GM18526 (cell line): ENCODE data around the gene NPDC1.

ENCODE experiments used
- POLR2A ChIP-seq: IDR thresholded peaks from 3 replicates; pipeline ENCODE4 v1.6.1; 2011; ENCODE audit not compliant: insufficient read length; ENCODE audit errors: extremely low read depth

Gene NPDC1

DNA sequence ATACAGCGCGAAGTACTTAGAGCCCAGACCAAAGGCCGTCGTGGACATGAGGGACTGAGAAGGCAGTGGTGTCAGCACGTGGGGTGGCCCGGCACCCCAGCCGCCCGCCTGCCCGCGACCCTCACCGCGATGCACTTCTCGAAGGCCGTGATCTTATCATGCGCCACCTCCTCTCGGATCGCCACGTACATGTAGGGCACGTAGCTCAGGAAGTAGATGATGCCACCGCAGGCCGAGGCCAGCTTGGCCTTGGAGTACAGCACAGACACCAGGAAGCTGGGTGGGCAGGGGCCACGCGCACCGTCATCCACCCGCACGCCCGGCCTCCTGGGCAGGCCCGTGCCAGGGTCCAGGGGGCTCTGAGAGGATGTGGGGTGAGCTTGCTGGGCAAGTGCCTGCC, 28.9 kb downstream of the NPDC1 start:
- no peak for TF ChIP-seq POLR2A

DNA sequence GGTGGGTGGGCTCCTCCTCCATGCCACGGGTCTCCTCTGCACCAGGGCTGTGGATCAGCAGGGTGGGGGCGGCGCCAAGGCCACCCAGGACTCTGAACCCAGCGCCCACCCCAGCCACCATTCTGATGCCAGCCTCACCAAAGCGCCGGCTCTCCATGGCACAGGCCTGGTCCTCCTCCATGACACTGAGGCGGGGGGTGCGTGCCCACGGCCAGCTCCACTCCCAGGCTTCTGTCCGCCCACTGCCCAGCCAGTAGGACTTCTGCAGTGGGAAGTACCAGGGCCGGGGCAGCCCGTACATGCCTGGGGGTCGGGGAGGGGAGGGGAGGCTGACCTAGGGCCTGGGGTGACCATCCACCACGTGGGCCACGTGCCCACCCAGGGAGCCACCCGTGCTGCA, 29.5 kb downstream of the NPDC1 start:
- no peak for TF ChIP-seq POLR2A

DNA sequence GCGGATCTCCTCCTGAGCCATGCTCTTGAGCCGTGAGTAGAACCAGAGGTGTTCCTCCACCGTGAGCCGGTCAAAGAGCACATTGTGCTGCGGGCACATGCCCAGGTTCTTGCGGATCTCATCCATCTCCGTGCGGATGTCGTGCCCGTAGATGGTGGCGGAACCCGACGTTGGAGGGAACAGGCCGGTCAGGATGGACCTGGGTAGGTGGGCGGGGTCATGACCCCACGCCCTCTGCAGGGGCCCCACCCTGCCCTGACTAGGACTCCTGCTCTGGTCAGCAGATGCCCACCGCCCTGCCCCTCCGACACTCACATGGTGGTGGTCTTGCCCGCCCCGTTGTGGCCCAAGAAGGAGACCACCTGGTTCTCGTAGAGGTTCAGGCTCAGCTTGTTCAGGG, 30.0 kb downstream of the NPDC1 start:
- no peak for TF ChIP-seq POLR2A

DNA sequence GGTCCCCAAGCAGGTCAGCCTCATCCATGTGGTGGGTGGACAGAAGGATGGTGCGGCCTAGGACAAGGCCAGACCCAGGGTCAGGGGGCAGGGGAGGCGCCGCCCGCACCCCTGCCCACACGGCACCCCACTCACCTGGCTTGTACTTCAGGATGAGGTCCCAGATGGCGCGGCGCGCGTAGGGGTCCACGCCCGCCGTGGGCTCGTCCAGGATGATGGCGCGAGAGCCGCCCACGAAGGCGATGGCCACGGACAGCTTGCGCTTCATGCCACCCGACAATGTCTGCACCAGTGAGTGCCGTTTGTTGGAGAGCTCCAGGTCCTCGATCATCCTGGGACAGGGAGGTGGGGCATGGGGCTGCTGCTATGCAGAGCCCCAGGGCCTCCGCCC, 30.4 kb downstream of the NPDC1 start:
- no peak for TF ChIP-seq POLR2A

DNA sequence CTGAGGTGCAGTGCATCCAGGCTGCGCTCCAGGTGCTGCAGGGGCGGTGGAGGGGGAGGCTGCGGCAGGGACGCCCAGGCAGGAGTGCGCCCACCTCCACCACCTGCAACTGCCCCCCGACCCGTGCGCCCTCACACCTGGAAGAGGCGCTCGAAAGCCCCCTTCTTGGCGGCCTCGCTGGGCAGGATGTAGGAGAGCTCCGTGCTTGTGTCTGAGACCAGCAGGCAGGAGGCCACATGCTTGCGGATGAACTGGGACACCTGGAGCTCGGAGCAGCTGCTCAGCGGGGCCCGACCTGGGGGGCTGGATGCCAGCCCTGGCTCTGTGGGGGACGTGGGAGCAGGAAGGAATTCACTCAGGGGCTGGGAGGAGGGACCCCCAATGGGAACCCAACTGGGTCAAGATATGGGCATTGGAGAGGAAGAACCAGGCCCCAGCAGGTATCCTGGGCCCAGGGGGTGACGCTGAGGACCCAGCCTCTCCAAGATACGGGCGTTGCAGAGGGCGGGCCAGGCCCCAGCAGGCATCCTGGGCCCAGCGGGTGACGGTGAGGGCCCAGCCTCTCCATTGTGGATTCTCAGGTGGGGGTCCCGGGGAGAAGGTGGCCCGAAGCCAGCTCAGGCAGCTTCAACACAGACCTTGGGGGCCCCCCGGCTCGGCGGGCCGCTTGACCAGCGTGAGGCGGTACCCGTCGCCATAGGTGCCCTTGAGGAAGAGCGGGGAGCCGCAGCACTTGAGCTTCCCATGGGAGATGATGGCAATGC, 31.0 kb downstream of the NPDC1 start:
- no peak for TF ChIP-seq POLR2A

DNA sequence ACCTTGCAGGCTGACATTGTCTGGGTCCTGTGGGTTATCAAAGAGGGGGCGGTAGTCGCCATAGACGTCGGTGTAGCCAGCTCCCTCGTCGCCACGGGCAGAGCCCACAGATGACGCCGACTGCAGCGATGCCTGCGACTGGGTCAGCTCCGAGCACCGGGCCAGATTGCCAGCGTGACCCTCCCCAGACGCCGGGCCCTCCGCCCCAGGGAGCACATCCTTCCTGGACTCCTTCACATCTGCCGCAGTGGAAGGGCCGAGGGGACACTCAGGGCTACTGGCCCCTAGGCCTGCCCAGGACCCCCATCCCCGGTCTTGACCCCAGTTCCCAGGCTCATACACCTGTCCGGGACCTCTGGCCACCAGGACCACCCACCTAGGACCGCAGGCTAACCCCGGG, 31.8 kb downstream of the NPDC1 start:
- TF ChIP-seq POLR2A = no peak

DNA sequence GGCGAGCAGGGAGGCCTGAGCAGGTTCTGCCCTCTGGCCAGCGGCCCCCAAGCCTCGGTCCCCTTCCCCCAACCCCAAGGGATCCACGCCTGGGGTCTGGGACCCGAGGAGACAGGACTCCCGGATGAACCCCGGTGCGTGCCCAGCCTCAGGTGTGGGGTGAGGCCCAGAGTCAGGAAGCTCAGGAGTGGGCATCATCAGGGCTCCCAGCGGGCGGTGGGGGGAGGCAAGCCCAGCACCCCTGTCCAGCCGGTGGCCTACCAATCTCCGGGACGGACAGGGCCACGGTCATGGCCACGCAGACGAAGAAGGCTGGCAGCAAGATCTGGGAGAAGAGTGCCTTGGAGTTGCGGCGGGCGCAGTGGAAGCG, 32.4 kb downstream of the NPDC1 start:
- TF ChIP-seq POLR2A = no peak

DNA sequence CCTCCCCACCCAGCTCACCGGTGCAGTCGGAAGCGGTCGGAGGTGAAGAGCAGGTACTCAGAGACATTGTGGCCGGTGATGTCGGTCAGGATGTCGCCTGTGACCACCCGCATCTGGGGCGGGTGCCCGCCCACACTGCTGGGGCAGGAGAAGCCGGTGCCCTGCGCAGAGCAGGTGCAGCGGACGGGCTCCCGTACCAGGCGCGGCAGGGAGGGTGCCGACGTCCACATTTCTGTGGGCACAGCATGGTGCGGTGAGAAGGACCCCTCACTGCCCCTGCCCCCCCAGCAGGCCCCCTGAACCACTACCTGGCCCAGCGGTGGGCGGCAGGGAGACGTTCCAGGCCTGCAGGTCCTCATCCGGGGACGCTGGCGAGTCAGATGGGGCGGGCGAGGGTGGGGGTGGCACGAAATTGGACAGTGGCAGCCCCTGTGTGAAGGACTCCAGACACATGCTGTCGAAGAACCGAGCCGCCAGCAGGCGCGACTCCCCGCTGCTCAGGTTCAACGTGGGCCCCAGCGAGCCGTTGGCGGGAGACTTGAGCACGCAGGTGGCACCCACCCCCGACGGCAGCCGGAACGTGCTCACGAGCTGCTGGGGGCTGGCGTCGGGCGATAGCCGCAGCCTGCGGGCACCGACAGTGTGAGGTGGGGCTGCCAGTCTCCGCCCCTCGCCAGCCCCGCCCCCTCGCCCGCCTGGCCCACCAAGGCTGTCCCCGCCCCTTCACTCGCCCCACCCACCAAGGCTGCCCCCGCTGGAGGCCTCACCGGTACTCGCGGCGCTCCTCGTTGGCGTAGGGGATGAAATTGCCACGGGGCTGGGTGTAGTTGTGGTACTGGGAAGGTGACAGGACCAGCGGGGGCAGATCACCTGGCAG, 33.0 kb downstream of the NPDC1 start:
- no peak for TF ChIP-seq POLR2A

DNA sequence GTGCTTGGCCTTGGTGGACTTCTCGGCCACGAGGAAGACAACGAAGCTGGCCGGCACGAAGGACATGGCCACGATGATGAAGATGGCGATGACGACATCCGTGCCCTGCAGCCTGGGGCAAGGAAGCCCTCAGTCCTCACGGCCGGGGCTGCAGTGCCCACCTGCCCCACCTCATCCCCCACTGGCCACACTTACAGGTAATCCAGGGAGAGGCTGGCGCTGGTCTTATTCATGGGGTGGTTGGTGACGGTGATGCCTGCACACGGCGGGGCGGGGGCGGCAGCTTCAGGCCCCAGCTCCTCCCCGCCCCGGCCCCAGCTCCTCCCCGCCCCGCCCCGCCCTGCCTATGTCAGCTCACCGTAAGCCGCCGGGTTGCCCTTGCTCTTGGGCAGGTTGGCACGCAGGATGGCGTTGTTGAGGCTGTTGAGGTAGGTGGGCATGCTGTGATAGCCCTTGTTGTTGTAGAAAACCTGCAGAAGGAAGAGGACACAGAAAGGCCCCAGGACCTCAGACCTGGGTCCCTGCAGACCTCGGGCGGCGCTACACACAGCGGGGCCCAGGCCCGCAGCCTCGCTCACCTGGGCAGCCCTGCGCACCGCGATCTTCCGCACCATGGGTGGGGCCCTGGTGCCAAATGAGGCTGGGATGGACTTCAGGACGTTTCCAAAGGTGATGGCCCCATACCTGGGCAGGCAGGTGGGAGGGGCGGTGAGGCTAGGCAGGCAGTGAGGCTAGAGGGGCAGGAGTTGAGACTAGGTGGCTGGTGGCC, 33.9 kb downstream of the NPDC1 start:
- TF ChIP-seq POLR2A = no peak

DNA sequence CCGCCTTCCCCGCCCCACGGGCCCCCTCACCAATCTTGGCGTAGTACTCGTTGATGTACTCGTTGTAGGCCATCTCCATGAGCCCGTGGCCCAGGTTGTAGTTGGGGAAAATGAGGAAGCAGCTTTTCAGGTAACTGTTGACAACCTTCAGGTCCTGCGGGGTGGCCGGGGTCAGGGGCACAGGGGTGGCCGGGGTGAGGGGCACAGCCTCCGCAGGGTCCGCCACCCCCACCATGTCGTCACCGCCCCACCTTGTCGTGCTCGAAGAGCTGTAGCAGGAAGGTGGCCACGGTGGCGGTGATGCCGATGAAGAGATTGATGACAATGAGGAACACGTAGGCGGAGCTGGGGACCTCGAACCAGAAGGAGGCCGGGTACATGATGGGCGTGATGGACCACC, 34.8 kb downstream of the NPDC1 start:
- TF ChIP-seq POLR2A = no peak

DNA sequence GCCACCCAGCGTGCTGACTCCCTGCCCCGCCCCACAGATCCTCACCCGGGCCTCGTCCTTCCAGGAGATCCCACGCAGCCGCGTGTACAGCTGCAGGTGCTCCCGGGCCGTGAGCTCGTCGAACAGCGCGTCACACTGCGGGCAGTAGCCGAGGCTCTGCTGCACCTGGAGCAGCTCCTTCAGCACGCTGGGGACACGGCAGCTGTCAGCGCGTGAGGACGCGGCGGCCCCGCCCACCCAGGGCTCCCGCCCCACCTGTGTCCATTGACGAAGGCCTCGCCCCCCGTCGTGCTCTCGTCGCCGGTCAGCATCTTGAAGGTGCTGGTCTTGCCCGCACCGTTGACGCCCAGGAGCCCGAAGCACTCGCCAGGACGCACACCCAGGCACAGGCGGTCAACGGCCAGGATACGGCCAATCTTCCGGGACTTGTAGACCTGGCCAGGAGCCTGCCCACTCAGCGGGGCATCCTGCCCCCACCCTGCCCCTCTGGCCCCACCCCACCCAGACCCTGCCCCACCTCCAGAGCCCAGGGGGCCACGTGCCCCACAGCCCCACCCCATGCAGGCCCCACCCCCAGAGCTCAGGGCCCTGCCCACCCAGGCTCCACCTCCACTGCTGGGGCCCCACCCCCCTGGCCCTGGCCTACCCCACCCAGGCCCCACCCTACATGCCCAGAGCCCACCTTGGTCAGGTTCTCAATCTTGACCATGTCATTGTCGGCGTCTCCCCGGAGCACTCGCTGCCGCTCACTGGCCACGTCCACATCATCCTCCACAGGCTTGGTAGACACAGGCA, 35.8 kb downstream of the NPDC1 start:
- TF ChIP-seq POLR2A = no peak

DNA sequence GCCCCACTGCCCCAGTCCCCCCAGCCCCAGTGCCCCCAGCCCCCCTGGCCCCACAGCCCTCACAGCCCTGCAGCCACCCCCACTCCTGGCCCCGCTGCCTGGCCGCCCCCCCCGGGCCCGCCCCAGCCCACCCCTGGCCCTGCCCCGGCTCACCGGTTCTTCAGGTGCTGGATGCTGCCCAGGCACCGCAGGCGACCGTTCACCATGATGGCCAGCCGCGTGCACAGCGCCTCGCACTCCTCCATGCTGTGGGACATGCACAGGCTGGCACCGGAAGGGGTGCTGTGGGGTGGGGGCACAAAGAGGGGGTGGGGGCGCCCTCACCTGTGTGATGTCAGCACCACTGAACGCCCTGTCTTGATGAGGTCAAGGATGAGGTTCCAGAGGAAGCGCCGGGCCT, 36.8 kb downstream of the NPDC1 start:
- TF ChIP-seq POLR2A = no peak

DNA sequence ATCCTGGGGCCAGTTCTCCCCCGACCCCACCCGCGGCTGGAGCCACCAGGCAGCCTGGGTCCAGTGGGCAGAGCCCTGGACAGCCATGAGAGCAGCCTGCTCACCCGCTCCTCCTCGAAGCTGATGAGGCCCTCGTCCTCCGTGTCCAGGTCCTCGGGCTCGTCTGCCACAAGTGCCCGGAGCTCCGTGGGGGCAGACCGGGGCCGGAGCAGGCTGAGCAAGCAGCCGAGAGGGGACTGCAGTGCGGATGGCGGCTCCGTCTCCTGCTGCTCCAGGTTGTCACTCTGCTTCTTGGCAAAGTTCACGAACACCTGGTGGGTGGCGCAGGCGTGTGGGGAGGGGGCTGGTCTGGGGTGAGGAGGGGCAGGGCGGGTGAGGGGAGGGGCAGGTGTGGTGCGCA, 37.7 kb downstream of the NPDC1 start:
- TF ChIP-seq POLR2A = no peak

DNA sequence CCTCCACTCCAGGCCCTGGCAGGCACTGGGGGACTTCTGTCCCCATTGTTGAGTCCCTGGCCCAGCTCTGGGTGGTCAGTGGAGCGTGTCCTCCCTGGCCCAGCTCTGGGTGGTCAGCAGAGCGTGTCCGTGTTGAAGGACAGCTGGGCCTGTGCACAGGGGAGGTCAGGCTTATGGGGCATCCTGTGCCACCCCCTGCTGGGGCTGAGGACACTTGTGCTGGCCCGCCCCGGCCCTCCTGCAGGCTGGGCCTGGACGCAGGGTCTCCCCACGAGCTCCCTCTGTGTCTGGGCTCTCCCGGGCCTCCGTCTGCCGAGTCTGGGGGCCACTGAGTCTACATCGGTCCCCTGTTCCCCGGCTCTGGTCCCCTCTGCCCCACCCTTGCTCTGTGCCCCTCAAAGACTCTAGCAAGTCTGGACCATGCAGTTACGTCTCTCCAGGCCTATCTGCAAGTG, 38.1 kb downstream of the NPDC1 start:
- no peak for TF ChIP-seq POLR2A

DNA sequence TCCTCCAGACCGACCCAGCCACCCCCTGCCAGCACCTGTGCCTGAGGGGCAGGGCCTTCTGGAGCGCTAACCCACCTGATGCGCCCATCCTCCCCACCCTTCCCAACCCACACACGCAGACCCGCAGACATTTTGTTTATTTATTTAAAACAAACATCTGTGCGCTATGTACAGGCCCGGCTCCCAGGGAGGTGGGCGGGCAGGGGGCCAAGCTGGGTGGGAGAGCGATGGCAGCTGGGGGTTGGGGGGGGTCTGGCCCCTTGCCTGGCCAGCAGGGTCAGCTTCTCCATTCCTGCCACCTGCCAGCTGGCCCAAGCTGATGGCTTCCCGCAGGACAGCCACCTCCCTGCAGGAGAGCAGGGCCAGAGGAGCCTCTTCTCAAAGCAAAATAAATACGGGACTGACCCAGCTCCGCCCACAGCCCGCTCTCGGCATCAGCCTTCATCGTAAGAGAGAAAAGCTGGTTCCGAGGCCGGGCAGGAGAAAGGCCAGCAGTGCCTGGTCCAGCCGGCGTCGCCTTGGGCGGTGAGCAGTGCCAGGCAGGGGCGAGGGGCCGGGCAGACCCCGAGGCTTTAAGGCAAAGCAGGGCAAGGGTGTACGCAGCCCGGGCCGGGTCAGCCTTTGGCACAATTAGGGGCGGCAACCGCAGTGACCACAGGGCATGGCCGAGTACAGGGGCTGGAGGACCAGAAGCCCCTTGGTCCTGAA, 38.7 kb downstream of the NPDC1 start:
- no peak for TF ChIP-seq POLR2A
